Measurements from ENCODE around the gene TCEA3. TPM values are rescaled to one million over a fixed set of nuclear protein-coding genes. Genes with fewer than 3 reads are reported as not detected.

TCEA3 gene
- total and polyA plus RNA-seq, 10 of the 15 experiments (the other 5 are each of a cell fraction or from before 2014, with no cell fraction given): 0.06 to 0.23 (median 0.08) TPM; not detected in 7

DNA sequence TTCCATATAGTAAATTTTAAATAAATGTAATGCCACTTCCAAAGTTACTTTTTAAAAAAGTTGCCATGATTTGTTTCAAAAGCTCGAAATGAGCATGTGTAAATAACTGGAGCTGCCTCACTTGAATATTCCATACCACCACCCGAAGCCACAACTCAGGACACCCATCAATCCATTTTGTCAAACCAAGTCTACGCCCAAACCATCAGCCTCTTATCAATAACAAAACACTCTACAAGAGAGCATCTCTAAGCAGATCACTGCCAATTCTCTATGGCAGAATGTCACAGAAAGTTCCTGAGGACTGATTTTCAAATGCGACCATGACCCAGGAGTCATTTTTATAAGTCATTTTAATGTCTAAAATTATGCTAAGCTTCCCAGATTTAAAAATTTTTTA lies 84.9 kb downstream of the TCEA3 start:
- intact Hi-C loops (cut with micrococcal nuclease; ENCODE audit: unreplicated experiment) (loop anchor here (5.0 kb wide), 2 partner anchors 63 to 188 kb away; no protein-coding TSS in a partner anchor), in situ Hi-C loops (cut with MboI) (no loop called here)
- Histone ChIP-seq H3K4me3 (peak overlapping the region; percentile 84; the same call in 1 of the 2 replicates), H2AFZ (ENCODE audit: control insufficient read depth, low read depth, low read length) (no peak overlapping the region), H3K27me3 (replicated peaks in 1 of 2; ENCODE audit: control insufficient read depth in 2 of 2, insufficient read depth in 2 of 2, low read length in 1 of 2) (no peaks in the 10 kb centered on the region), H3K79me2 (ENCODE audit: control insufficient read depth, insufficient read depth, low read length) (peaks cover 79% of the 10 kb centered on the region), H3K9me3 (replicated peaks; ENCODE audit: control insufficient read depth, insufficient read depth, low read length) (no peaks in the 10 kb centered on the region), H3K4me1 (ENCODE audit: control insufficient read depth, insufficient read depth, low read length) (peaks cover 3% of the 10 kb centered on the region; the same call in 1 of the 2 replicates), H3K36me3 (ENCODE audit: control insufficient read depth in 2 of 2, insufficient read depth in 2 of 2, low read length in 1 of 2) (peaks cover 2 to 16% of the 10 kb centered on the region in 2 experiments), H3K9ac (ENCODE audit: control insufficient read depth, insufficient read depth, low read length) (no peak overlapping the region), H3K27ac (ENCODE audit: control insufficient read depth, insufficient read depth) (no peak overlapping the region), H3K4me2 (ENCODE audit: control insufficient read depth, insufficient read depth) (peak overlapping the region; percentile 39; the same call in 1 of the 2 replicates), H4K20me1 (ENCODE audit: control insufficient read depth, insufficient read depth) (peaks cover 17% of the 10 kb centered on the region; the same call in 1 of the 2 replicates)
- CTCF ChIA-PET: interaction anchor here (0.7 to 2.0 kb wide), 5 partner anchors 10 to 190 kb away, joined by 3 to 9 read pairs (median 4); no protein-coding TSS in a partner anchor
- 41% methylated on average over 4 of the region's 4 CpGs for WGBS (ENCODE audit: insufficient coverage, insufficient replicate concordance, low lambda C conversion rate, missing lambda C conversion rate)
- BruUV-seq (replicated peaks): no TSS peak
- FAIRE-seq (no peak), ATAC-seq (no peak), DNase-seq (ENCODE audit: low read depth, low spot score) (no peak)
- POLR2A ChIA-PET: interaction anchor here (0.6 to 1.9 kb wide), 4 partner anchors 25 to 110 kb away, joined by 3 to 6 read pairs (median 4); no protein-coding TSS in a partner anchor
- RAD21 ChIA-PET (ENCODE audit: unreplicated experiment): interaction anchor here (1.0 kb wide), 1 partner anchor 54 kb away, joined by 3 read pairs; no protein-coding TSS in a partner anchor
- no peak for TF ChIP-seq RB1 (IDR thresholded peaks at IDR 0.05; ENCODE audit: borderline replicate concordance)
- no peak for TF ChIP-seq SPI1 (IDR thresholded peaks at IDR 0.05; ENCODE audit: borderline replicate concordance, insufficient read depth, low read depth, low read length)
- TF ChIP-seq, protein P1, sequence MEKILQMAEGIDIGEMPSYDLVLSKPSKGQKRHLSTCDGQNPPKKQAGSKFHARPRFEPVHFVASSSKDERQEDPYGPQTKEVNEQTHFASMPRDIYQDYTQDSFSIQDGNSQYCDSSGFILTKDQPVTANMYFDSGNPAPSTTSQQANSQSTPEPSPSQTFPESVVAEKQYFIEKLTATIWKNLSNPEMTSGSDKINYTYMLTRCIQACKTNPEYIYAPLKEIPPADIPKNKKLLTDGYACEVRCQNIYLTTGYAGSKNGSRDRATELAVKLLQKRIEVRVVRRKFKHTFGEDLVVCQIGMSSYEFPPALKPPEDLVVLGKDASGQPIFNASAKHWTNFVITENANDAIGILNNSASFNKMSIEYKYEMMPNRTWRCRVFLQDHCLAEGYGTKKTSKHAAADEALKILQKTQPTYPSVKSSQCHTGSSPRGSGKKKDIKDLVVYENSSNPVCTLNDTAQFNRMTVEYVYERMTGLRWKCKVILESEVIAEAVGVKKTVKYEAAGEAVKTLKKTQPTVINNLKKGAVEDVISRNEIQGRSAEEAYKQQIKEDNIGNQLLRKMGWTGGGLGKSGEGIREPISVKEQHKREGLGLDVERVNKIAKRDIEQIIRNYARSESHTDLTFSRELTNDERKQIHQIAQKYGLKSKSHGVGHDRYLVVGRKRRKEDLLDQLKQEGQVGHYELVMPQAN (conservative IDR thresholded peaks at IDR 0.05): no peak
- TF ChIP-seq, protein P2, sequence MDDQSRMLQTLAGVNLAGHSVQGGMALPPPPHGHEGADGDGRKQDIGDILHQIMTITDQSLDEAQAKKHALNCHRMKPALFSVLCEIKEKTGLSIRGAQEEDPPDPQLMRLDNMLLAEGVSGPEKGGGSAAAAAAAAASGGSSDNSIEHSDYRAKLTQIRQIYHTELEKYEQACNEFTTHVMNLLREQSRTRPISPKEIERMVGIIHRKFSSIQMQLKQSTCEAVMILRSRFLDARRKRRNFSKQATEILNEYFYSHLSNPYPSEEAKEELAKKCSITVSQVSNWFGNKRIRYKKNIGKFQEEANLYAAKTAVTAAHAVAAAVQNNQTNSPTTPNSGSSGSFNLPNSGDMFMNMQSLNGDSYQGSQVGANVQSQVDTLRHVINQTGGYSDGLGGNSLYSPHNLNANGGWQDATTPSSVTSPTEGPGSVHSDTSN (IDR thresholded peaks at IDR 0.05; ENCODE audit: insufficient replicate concordance, low read depth, low read length): no peak
- TF ChIP-seq, protein P3, sequence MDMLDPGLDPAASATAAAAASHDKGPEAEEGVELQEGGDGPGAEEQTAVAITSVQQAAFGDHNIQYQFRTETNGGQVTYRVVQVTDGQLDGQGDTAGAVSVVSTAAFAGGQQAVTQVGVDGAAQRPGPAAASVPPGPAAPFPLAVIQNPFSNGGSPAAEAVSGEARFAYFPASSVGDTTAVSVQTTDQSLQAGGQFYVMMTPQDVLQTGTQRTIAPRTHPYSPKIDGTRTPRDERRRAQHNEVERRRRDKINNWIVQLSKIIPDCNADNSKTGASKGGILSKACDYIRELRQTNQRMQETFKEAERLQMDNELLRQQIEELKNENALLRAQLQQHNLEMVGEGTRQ (IDR thresholded peaks at IDR 0.05; ENCODE audit: borderline replicate concordance, low read depth, low read length): no peak
- no peak for TF ChIP-seq HDGF (IDR thresholded peaks at IDR 0.05)
- TF ChIP-seq, protein P4, sequence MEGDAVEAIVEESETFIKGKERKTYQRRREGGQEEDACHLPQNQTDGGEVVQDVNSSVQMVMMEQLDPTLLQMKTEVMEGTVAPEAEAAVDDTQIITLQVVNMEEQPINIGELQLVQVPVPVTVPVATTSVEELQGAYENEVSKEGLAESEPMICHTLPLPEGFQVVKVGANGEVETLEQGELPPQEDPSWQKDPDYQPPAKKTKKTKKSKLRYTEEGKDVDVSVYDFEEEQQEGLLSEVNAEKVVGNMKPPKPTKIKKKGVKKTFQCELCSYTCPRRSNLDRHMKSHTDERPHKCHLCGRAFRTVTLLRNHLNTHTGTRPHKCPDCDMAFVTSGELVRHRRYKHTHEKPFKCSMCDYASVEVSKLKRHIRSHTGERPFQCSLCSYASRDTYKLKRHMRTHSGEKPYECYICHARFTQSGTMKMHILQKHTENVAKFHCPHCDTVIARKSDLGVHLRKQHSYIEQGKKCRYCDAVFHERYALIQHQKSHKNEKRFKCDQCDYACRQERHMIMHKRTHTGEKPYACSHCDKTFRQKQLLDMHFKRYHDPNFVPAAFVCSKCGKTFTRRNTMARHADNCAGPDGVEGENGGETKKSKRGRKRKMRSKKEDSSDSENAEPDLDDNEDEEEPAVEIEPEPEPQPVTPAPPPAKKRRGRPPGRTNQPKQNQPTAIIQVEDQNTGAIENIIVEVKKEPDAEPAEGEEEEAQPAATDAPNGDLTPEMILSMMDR (IDR thresholded peaks at IDR 0.05 in 2 of 3, conservative IDR thresholded peaks at IDR 0.05 in 1 of 3; ENCODE audit: control insufficient read depth in 2 of 3, extremely low read depth in 1 of 3, insufficient read depth in 1 of 3, low read depth in 3 of 3, low read length in 3 of 3): no peak
- TF ChIP-seq, protein P5, sequence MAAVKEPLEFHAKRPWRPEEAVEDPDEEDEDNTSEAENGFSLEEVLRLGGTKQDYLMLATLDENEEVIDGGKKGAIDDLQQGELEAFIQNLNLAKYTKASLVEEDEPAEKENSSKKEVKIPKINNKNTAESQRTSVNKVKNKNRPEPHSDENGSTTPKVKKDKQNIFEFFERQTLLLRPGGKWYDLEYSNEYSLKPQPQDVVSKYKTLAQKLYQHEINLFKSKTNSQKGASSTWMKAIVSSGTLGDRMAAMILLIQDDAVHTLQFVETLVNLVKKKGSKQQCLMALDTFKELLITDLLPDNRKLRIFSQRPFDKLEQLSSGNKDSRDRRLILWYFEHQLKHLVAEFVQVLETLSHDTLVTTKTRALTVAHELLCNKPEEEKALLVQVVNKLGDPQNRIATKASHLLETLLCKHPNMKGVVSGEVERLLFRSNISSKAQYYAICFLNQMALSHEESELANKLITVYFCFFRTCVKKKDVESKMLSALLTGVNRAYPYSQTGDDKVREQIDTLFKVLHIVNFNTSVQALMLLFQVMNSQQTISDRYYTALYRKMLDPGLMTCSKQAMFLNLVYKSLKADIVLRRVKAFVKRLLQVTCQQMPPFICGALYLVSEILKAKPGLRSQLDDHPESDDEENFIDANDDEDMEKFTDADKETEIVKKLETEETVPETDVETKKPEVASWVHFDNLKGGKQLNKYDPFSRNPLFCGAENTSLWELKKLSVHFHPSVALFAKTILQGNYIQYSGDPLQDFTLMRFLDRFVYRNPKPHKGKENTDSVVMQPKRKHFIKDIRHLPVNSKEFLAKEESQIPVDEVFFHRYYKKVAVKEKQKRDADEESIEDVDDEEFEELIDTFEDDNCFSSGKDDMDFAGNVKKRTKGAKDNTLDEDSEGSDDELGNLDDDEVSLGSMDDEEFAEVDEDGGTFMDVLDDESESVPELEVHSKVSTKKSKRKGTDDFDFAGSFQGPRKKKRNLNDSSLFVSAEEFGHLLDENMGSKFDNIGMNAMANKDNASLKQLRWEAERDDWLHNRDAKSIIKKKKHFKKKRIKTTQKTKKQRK (IDR thresholded peaks at IDR 0.05; ENCODE audit: low read depth, low read length): no peak
- TF ChIP-seq IRF4 (IDR thresholded peaks at IDR 0.05; ENCODE audit: low read depth, low read length): no peak
- TF ChIP-seq HCFC1 (IDR thresholded peaks at IDR 0.05; ENCODE audit: low read length): no peak
- no peak for TF ChIP-seq ZBED1 (IDR thresholded peaks at IDR 0.05; ENCODE audit: borderline replicate concordance)
- no peak for TF ChIP-seq SUPT20H (IDR thresholded peaks at IDR 0.05; ENCODE audit: borderline replicate concordance, control insufficient read depth, low read depth, low read length)
- SMC1A ChIA-PET (ENCODE audit: uncharacterized antibody, unreplicated experiment): interaction anchor here (0.8 to 2.8 kb wide), 5 partner anchors 10 to 69 kb away, joined by 3 to 11 read pairs (median 4); no protein-coding TSS in a partner anchor
